Progenitor cell of endocrine pancreas (in vitro differentiated cells): ENCODE data around the gene ZNF37A. TPM values are rescaled to one million over a fixed set of nuclear protein-coding genes. Genes with fewer than 3 reads are reported as not detected.

Experiments used
- DNase-seq: peaks from one replicate; pipeline ENCODE4 v3.0.0; 2021; ENCODE audit warnings: low spot score; ENCODE audit not compliant: unreplicated experiment
- H3K27ac Mint-ChIP-seq: 2 replicates; pipeline ENCODE4 v1.8.0; 2021; ENCODE audit warnings: mild to moderate bottlenecking, moderate library complexity, mixed read lengths
- H3K27me3 Mint-ChIP-seq: 2 replicates; pipeline ENCODE4 v1.8.0; 2021; ENCODE audit warnings: mixed read lengths
- H3K36me3 Mint-ChIP-seq: 2 replicates; pipeline ENCODE4 v1.8.0; 2022; ENCODE audit warnings: mixed read lengths; ENCODE audit not compliant: insufficient read depth
- H3K4me1 Mint-ChIP-seq: 2 replicates; pipeline ENCODE4 v1.8.0; 2021; ENCODE audit warnings: low read depth, mixed read lengths
- H3K4me3 Mint-ChIP-seq: 2 replicates; pipeline ENCODE4 v1.8.0; 2021; ENCODE audit warnings: low read depth, mild to moderate bottlenecking, moderate library complexity, mixed read lengths
- H3K9me3 Mint-ChIP-seq: 2 replicates; pipeline ENCODE4 v1.8.0; 2021; ENCODE audit warnings: low read depth, mixed read lengths
- CTCF ChIP-seq: fragments of 200-600 bp; sonication (generic); IDR thresholded peaks from one replicate; pipeline ENCODE4 v1.5.0; 2021; ENCODE audit warnings: antibody characterized with exemption, mild to moderate bottlenecking; ENCODE audit not compliant: unreplicated experiment
- total RNA-seq: library from RNA; stranded (reverse); gene quantifications from 2 replicates; pipeline ENCODE4 v1.2.1, GENCODE V29; 2021

Gene ZNF37A
- total RNA-seq, 1 donor from 2014 or later: 18.8 TPM

DNA sequence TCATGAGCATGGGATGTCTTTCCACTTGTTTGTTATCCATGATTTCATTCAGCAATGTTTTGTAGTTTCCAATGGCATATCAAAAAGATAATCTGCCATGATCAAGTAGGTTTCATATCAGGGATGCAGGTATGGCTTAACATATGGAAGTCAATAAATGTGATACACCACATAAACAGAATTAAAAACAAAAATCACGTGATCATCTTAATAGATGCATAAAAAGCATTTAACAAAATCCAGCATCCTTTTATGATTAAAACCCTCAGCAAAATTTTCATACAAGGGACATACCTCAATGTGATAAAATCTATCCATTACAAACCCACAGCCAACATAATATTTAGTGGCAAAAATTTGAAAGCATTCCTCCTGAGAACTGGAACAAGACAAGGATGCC, 90.3 kb downstream of the ZNF37A start:
- H3K4me1 Mint-ChIP-seq: no peaks in the 10 kb centered on the region
- H3K4me3 Mint-ChIP-seq: no peak overlapping the region
- no peak for TF ChIP-seq CTCF
- no peak for DNase-seq
- H3K27me3 Mint-ChIP-seq: no peaks in the 10 kb centered on the region
- no peaks in the 10 kb centered on the region for H3K36me3 Mint-ChIP-seq
- H3K27ac Mint-ChIP-seq: no peak overlapping the region
- H3K9me3 Mint-ChIP-seq: peaks cover 67% of the 10 kb centered on the region

Other genes starting within 250 kb of the ZNF37A start
- gene ZNF248, start 236.7 kb upstream of the ZNF37A start, total RNA-seq: 12.9 and 15.4 TPM in 2 replicates
- gene ZNF25, start 117.7 kb upstream of the ZNF37A start, total RNA-seq: 2.6 and 2.9 TPM in 2 replicates
- gene ZNF33A, start 83.7 kb upstream of the ZNF37A start, total RNA-seq: 54.8 and 54.9 TPM in 2 replicates